WERI-Rb-1 (cell line): ENCODE results near the gene IFT20.

ENCODE experiments used
- DNase-seq: peaks from one replicate; pipeline ENCODE4 v3.0.0-alpha.2; 2020
- H3K27ac ChIP-seq: fragments of 250-450 bp; sonication (Bioruptor Pico); 2 replicates; pipeline ENCODE4 v1.5.1; 2020; ENCODE audit warnings: mild to moderate bottlenecking, moderate library complexity
- H3K27me3 ChIP-seq: fragments of 250-450 bp; sonication (Bioruptor Pico); 2 replicates; pipeline ENCODE4 v1.5.1; 2021; ENCODE audit warnings: mild to moderate bottlenecking, low read depth, moderate library complexity; ENCODE audit not compliant: insufficient read depth, severe bottlenecking
- H3K36me3 ChIP-seq: fragments of 250-450 bp; sonication (Bioruptor Pico); 2 replicates; pipeline ENCODE4 v1.5.1; 2020; ENCODE audit warnings: mild to moderate bottlenecking, moderate library complexity
- H3K4me3 ChIP-seq: 2 replicates; pipeline ENCODE4 v1.5.1; 2011; ENCODE audit warnings: low read depth, mild to moderate bottlenecking, control low read depth, low read length
- H3K9me3 ChIP-seq: fragments of 250-450 bp; sonication (Bioruptor Pico); 2 replicates; pipeline ENCODE4 v1.5.1; 2021; ENCODE audit warnings: mild to moderate bottlenecking, moderate library complexity; ENCODE audit not compliant: severe bottlenecking
- TF ChIP-seq, protein P1 (sequence below): IDR thresholded peaks from 2 replicates; pipeline ENCODE4 v1.5.1; 2011; ENCODE audit warnings: low read depth, mild to moderate bottlenecking, control low read depth, inconsistent platforms, low read length

Gene IFT20

DNA sequence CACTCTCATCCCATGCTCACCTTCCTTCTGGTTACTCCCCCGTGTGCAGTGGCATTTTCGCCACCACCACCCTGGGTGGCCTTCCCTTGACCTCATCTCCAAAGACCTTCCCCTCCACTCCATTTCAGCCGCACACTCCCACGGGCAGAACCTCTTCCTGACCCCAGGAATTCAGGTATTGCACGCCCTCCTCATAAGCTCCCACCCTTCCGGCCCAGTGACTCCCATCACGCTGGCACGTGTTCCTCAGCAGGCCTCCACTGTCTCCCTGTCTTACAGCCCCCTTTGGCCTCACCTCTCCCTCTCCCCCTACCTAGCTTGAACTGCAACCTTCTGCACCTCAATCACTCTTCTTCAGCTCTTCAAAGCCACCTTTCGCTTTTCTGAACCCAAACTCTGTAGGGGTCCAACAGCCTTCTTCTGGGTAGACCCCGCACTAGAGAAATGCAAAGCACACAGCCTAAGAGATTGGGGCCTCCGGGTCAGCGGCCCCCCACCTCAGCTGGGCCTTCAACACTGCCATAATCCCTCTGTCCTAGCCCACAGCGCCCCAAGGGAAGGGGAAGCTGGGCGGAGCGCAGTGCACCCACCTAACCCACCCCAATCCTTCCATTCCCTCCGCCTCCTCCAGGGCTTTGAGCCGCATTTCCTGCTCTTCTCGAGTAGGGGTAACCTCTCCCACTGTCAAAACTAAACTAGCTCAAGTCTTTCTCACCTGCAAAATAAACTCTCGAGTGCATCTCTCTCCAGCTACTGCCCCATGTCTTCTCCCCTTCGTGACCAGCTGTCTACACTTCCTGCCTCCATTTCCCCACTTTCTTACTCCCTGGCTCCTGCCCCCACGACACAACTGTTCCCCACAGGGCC, 17.9 kb downstream of the IFT20 start:
- TF ChIP-seq, protein P1, sequence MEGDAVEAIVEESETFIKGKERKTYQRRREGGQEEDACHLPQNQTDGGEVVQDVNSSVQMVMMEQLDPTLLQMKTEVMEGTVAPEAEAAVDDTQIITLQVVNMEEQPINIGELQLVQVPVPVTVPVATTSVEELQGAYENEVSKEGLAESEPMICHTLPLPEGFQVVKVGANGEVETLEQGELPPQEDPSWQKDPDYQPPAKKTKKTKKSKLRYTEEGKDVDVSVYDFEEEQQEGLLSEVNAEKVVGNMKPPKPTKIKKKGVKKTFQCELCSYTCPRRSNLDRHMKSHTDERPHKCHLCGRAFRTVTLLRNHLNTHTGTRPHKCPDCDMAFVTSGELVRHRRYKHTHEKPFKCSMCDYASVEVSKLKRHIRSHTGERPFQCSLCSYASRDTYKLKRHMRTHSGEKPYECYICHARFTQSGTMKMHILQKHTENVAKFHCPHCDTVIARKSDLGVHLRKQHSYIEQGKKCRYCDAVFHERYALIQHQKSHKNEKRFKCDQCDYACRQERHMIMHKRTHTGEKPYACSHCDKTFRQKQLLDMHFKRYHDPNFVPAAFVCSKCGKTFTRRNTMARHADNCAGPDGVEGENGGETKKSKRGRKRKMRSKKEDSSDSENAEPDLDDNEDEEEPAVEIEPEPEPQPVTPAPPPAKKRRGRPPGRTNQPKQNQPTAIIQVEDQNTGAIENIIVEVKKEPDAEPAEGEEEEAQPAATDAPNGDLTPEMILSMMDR = no peak
- H3K27me3 ChIP-seq = no peaks in the 10 kb centered on the region
- peak overlapping the region; percentile 99 for H3K4me3 ChIP-seq
- peaks cover 26% of the 10 kb centered on the region for H3K36me3 ChIP-seq
- H3K27ac ChIP-seq = no peak overlapping the region; the same call in 1 of the 2 replicates
- H3K9me3 ChIP-seq = no peaks in the 10 kb centered on the region
- no peak for DNase-seq

DNA sequence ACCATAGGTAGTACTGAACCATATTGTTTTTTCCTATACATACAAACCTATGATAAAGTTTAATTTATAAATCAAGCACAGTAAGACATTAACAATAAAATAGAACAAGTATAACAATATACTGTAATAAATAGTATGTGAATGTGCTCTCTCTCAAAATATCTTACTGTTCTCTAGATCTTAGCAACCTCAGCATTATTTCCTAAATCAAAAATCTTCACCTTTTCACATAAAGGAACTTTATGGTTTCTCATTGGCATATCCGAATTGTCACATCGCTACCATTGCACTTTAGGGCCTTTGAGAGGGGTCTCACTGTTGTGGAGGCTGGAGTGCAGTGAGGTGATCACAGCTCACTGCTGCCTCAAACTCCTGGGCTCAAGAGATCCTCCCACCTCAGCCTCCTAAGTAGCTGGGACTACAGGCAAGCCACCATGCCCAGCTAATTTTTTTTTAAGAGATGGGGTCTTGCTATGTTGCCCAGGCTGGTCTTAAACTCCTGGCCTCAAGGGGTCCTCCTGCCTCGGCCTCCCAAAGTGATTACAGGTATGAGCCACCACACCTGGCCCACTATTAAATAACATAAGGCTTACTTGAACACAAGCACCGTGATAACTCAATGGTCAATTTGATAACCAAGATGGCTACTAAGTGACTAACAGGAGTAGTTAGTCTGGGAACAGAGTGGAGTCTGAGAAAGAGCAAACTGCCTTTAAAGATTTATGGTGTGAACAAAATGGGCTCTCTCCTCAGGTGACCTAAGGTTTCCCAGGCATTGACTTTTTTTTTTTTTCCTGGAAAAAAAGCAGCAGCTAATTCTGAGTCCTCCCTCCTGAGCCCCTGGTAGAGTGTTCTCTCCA, 19.2 kb downstream of the IFT20 start:
- Histone ChIP-seq H3K9me3 (no peaks in the 10 kb centered on the region), H3K27me3 (no peaks in the 10 kb centered on the region), H3K27ac (no peak overlapping the region), H3K4me3 (no peak overlapping the region), H3K36me3 (peaks cover 15% of the 10 kb centered on the region)
- no peak for DNase-seq
- TF ChIP-seq, protein P1 = no peak

DNA sequence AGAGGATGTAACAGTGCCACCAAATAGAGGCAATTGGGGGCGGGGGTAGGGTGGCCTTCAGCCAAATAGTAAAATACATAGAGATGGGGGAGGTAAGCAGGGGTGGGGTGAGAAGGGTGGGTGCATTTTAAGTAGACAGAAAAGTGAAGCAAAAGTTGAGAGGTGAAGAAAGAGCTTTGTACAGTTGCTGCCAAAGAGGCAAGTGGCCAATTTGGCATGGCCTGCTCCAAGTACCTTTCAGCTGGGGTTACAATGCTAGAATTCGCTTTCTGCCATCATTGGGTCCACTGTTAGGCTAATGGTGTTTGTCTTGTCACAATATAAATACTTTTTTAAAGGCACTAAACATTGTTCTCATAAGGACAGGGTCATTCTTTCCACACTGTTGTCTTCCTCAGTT, 21.4 kb downstream of the IFT20 start:
- DNase-seq = no peak
- Histone ChIP-seq H3K36me3 (no peaks in the 10 kb centered on the region), H3K27ac (no peak overlapping the region), H3K4me3 (no peak overlapping the region), H3K9me3 (no peaks in the 10 kb centered on the region), H3K27me3 (no peaks in the 10 kb centered on the region)
- TF ChIP-seq, protein P1 = no peak

DNA sequence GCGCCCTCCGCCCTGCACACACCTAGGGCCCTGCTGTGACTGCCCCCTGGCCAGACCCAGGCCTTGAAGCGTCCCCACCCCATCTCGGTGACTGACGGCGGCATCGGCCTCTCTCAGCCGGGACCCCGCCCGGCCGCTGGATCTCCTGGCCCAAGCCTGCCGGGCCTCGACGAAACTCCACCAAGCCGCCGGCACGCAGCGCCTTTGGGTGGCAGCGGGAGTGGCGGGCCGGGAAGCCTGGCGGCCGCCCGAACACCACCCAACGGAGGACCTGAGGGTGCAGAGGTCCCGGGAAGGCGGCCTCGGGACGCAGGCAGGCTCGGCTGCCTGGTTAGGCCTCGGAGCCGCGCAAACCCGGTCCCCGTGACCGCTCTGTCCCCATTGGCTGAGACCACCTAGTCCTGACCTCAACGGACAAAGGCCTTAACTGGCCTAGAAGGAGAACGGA, 28.3 kb downstream of the IFT20 start:
- DNase-seq = no peak
- TF ChIP-seq, protein P1 = no peak
- H3K9me3 ChIP-seq = no peaks in the 10 kb centered on the region
- no peaks in the 10 kb centered on the region for H3K36me3 ChIP-seq
- no peak overlapping the region for H3K27ac ChIP-seq
- no peaks in the 10 kb centered on the region for H3K27me3 ChIP-seq
- no peak overlapping the region for H3K4me3 ChIP-seq

DNA sequence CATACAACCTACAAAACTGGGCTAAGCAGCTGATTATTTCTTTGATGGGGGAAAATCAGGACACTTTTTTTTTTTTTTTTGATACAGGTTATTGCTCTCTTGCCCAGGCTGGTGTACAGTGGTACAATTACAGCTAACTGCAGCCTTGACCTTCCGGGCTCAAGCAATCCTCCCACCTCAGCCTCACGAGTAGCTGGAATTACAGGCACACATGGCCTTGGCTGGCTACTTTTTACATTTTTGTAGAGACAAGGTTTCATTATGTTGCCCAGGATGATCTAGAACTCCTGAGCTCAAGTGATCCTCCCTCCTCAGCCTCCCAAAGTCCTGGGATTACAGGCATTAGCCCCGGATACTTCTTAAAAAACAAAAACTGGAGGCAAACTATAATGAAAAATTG, 36.8 kb downstream of the IFT20 start:
- Histone ChIP-seq H3K27me3 (no peaks in the 10 kb centered on the region), H3K9me3 (no peaks in the 10 kb centered on the region), H3K27ac (no peak overlapping the region), H3K36me3 (no peaks in the 10 kb centered on the region), H3K4me3 (no peak overlapping the region)
- DNase-seq = no peak
- TF ChIP-seq, protein P1 = no peak
